ENCODE measurements around the gene AHDC1. TPM values are rescaled to one million over a fixed set of nuclear protein-coding genes. Genes with fewer than 3 reads are reported as not detected.

Gene AHDC1
- total and polyA plus RNA-seq, 10 of the 15 experiments (the other 5 are each of a cell fraction or from before 2014, with no cell fraction given) = 0.21 to 13.0 (median 1.4) TPM

DNA sequence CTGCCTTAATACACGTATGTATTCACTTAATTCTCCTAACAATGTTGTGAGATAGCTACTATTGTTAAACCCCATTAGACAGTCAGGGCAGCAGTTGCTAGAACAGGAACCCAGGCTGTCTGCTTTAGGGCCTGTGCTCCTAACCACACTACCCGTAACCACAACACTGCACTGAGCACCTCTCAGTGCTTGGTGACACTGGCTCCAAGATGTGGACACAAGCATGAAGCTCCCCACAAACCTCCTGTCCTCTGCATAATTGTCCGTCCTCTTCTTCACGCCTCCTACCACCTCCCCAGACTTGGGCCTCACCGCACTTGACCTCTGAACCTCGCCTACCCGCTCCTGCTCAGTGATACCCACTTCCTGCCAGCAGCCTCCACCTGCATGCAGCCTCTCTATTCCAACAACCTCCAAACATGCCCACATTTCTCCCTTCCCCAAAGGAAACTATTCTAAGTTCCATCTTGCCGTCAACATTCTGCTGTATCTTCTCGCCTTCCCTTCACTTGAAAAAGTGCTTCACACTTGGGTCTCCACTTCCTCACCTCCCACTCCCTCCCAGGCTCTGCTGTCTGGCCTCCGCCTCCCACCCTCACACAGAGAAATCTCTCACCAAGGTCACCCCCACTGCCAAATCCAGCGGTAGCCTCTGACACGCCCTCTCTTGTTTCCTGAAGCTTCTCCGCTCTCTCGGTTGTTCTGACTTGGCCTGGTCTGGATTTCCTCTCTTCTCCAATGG is 14.6 kb upstream of the AHDC1 start (continued):
- TF ChIP-seq IKZF2 (IDR thresholded peaks at IDR 0.05) (peak; percentile 75 to 77; a peak in 2 of 4 replicates), NR2F1 (conservative IDR thresholded peaks at IDR 0.05) (peak; percentile 95), RUNX3 (IDR thresholded peaks at IDR 0.05; ENCODE audit: low read length) (peak; percentile 87), CBFB (IDR thresholded peaks at IDR 0.05; ENCODE audit: low read depth) (peak; percentile 38; the same call in 1 of the 2 replicates), MTA2 (IDR thresholded peaks at IDR 0.05; ENCODE audit: low read depth) (peak; percentile 74), PML (IDR thresholded peaks at IDR 0.05; ENCODE audit: low read length) (no peak), ATF7 (IDR thresholded peaks at IDR 0.05; ENCODE audit: low read depth) (0 out of 2 replicates have a peak, but pooled peaks have one; percentile 15), NR2C1 (IDR thresholded peaks at IDR 0.05) (peak; percentile 89)
- TF ChIP-seq, protein P1, sequence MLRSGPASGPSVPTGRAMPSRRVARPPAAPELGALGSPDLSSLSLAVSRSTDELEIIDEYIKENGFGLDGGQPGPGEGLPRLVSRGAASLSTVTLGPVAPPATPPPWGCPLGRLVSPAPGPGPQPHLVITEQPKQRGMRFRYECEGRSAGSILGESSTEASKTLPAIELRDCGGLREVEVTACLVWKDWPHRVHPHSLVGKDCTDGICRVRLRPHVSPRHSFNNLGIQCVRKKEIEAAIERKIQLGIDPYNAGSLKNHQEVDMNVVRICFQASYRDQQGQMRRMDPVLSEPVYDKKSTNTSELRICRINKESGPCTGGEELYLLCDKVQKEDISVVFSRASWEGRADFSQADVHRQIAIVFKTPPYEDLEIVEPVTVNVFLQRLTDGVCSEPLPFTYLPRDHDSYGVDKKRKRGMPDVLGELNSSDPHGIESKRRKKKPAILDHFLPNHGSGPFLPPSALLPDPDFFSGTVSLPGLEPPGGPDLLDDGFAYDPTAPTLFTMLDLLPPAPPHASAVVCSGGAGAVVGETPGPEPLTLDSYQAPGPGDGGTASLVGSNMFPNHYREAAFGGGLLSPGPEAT (IDR thresholded peaks at IDR 0.05; ENCODE audit: low read depth) = peak; percentile 60
- TF ChIP-seq, protein P2, sequence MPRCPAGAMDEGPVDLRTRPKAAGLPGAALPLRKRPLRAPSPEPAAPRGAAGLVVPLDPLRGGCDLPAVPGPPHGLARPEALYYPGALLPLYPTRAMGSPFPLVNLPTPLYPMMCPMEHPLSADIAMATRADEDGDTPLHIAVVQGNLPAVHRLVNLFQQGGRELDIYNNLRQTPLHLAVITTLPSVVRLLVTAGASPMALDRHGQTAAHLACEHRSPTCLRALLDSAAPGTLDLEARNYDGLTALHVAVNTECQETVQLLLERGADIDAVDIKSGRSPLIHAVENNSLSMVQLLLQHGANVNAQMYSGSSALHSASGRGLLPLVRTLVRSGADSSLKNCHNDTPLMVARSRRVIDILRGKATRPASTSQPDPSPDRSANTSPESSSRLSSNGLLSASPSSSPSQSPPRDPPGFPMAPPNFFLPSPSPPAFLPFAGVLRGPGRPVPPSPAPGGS (IDR thresholded peaks at IDR 0.05; ENCODE audit: borderline replicate concordance, insufficient read depth, low read depth, low read length, poor library complexity, severe bottlenecking) = no peak
- TF ChIP-seq, protein P3, sequence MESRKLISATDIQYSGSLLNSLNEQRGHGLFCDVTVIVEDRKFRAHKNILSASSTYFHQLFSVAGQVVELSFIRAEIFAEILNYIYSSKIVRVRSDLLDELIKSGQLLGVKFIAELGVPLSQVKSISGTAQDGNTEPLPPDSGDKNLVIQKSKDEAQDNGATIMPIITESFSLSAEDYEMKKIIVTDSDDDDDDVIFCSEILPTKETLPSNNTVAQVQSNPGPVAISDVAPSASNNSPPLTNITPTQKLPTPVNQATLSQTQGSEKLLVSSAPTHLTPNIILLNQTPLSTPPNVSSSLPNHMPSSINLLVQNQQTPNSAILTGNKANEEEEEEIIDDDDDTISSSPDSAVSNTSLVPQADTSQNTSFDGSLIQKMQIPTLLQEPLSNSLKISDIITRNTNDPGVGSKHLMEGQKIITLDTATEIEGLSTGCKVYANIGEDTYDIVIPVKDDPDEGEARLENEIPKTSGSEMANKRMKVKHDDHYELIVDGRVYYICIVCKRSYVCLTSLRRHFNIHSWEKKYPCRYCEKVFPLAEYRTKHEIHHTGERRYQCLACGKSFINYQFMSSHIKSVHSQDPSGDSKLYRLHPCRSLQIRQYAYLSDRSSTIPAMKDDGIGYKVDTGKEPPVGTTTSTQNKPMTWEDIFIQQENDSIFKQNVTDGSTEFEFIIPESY (IDR thresholded peaks at IDR 0.05) = no peak
- TF ChIP-seq, protein P4, sequence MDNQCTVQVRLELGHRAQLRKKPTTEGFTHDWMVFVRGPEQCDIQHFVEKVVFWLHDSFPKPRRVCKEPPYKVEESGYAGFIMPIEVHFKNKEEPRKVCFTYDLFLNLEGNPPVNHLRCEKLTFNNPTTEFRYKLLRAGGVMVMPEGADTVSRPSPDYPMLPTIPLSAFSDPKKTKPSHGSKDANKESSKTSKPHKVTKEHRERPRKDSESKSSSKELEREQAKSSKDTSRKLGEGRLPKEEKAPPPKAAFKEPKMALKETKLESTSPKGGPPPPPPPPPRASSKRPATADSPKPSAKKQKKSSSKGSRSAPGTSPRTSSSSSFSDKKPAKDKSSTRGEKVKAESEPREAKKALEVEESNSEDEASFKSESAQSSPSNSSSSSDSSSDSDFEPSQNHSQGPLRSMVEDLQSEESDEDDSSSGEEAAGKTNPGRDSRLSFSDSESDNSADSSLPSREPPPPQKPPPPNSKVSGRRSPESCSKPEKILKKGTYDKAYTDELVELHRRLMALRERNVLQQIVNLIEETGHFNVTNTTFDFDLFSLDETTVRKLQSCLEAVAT (IDR thresholded peaks at IDR 0.05) = peak; percentile 88
